Ascending aorta (tissue), 2 donors: ENCODE data around the gene PRRT3. TPM values are rescaled to one million over a fixed set of nuclear protein-coding genes. Genes with fewer than 3 reads are reported as not detected.
A peak's percentile ranks its signal among the peaks of the same experiment; 100 is the strongest.

Source experiments
- DNase-seq, 2 donors: peaks; one replicate each; pipeline ENCODE4 v3.0.0-alpha.2; 2019; ENCODE audit warnings: low spot score in 2 of 2
- H3K27ac ChIP-seq, 2 donors: fragments of 200-600 bp; sonication (generic); one replicate each; pipeline ENCODE4 v1.5.1; 2016 to 2017; ENCODE audit warnings: mild to moderate bottlenecking in 1 of 2
- H3K27me3 ChIP-seq: fragments of 200-600 bp; sonication (generic); one replicate; pipeline ENCODE4 v1.5.1; 2017
- H3K36me3 ChIP-seq, 2 donors: fragments of 200-600 bp; sonication (generic); one replicate each; pipeline ENCODE4 v1.5.1; 2016
- H3K4me1 ChIP-seq, 2 donors: fragments of 200-600 bp; sonication (generic); one replicate each; pipeline ENCODE4 v1.5.1; 2016 to 2017; ENCODE audit warnings: mild to moderate bottlenecking in 1 of 2
- H3K4me3 ChIP-seq, 2 donors: fragments of 200-600 bp; sonication (generic); one replicate each; pipeline ENCODE4 v1.5.1; 2016 to 2017; ENCODE audit warnings: mild to moderate bottlenecking in 1 of 2
- H3K9me3 ChIP-seq, 2 donors: fragments of 200-600 bp; sonication (generic); one replicate each; pipeline ENCODE4 v1.5.1; 2016
- CTCF ChIP-seq, 3 experiments: fragments of 200-600 bp in 2 of 3; fragments of 450-650 bp in 1 of 3; sonication (generic) in 2 of 3; IDR thresholded peaks; one replicate each; pipeline ENCODE4 v1.5.1; 2016 to 2019; ENCODE audit warnings: antibody characterized with exemption in 3 of 3, mild to moderate bottlenecking in 1 of 3, moderate library complexity in 1 of 3
- intact Hi-C: fragments of 100-400 bp; cut with DNase I; formaldehyde crosslinking; loops from one replicate; pipeline ENCODE4 v1.15.1; 2023
- total RNA-seq: library from RNA; depleted of rRNA; stranded (reverse); fragments of >200 nt; gene quantifications from one replicate; pipeline ENCODE4 v1.1.0, GENCODE V29; 2016

The PRRT3 gene
- total RNA-seq, 1 donor from 2014 or later, result 1.1 TPM

DNA sequence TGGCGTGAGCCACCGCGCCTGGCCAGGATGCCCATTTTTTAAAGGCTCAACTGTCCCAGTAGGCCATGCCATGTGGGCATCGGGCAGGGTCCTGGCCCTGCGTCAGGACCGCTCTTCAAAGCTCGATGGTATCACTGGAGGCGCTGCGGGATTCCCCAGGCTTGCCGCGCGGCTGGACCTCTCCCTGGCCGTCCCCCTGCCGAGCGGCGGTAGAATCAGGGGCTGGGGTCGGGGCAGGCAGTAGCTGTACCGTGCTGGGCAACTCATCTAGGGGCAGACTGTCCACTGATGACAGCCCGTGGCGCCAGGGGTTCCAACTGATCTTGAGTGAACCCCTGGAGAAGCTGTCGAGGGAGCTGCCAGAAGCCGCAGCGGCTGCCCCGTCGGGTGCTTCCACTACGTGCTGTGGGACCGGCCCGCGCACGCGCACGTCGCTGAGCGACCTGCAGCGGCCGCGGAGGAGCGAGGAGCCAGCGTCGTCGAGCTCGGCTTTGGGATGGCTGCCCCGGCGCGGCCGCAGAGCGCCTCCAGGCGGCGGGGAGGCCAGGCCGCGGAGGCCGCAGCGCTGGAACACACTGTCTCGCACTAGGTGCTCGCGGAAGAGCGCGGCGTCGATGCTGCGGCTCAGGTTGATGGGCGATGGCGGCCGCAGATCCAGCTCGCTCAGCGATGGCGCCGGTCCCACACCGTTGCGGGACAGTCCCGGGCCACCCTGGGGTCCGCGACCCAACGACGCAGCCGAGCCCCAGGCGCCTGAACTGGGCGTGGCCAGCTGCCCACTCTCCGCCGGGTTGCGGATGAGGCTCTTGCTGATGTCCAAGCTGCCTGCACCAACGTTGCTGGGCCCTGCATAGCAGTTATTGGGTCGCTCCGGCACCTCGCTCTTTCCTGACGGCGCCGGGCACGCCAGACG lies 5.8 kb downstream of the PRRT3 start:
- no peaks in the 10 kb centered on the region for H3K27me3 ChIP-seq
- H3K4me1 ChIP-seq, result peaks cover 5 to 7% of the 10 kb centered on the region in 2 donors
- intact Hi-C loops, result loop anchor here (1.0 to 2.0 kb wide), 6 partner anchors 13 to 168 kb away; partner anchors contain the start of genes ARPC4, BRK1, CRELD1 and JAGN1
- DNase-seq, result peak; percentile 65 to 93
- TF ChIP-seq CTCF (IDR thresholded peaks at IDR 0.05), result peak; percentile 63 to 88 (median 76)
- H3K4me3 ChIP-seq, result peak overlapping the region; percentile 76 to 80
- H3K36me3 ChIP-seq, result peaks cover 6 to 9% of the 10 kb centered on the region in 2 donors
- no peaks in the 10 kb centered on the region for H3K9me3 ChIP-seq
- peak overlapping the region; percentile 71 to 81 for H3K27ac ChIP-seq

- H3K9me3 ChIP-seq, result no peaks in the 10 kb centered on the region
- H3K4me1 ChIP-seq, result peaks cover 5 to 7% of the 10 kb centered on the region in 2 donors
- no peaks in the 10 kb centered on the region for H3K27me3 ChIP-seq
- intact Hi-C loops, result no loop called here
- H3K36me3 ChIP-seq, result peaks cover 14 to 15% of the 10 kb centered on the region in 2 donors
- no peak for TF ChIP-seq CTCF (IDR thresholded peaks at IDR 0.05)
- no peak for DNase-seq
- peak overlapping the region in 1 of 2 donors; percentile 81 for H3K27ac ChIP-seq
- H3K4me3 ChIP-seq, result peak overlapping the region in 1 of 2 donors; percentile 80
Observed at GRCh38 chr3:9945358-9945757, 6.8 kb downstream of the PRRT3 start.

- Histone ChIP-seq H3K36me3 (peaks cover 14 to 15% of the 10 kb centered on the region in 2 donors), H3K4me3 (no peak overlapping the region), H3K4me1 (peaks cover 5 to 7% of the 10 kb centered on the region in 2 donors), H3K9me3 (no peaks in the 10 kb centered on the region), H3K27me3 (no peaks in the 10 kb centered on the region), H3K27ac (no peak overlapping the region)
- intact Hi-C loops, result no loop called here
- DNase-seq, result no peak
- no peak for TF ChIP-seq CTCF (IDR thresholded peaks at IDR 0.05)
Observed at GRCh38 chr3:9944271-9944670, 7.9 kb downstream of the PRRT3 start.

- Histone ChIP-seq H3K4me1 (peaks cover 5 to 7% of the 10 kb centered on the region in 2 donors), H3K27me3 (no peaks in the 10 kb centered on the region), H3K9me3 (no peaks in the 10 kb centered on the region), H3K4me3 (no peak overlapping the region), H3K27ac (no peak overlapping the region), H3K36me3 (peaks cover 16 to 17% of the 10 kb centered on the region in 2 donors)
- no peak for DNase-seq
- TF ChIP-seq CTCF (IDR thresholded peaks at IDR 0.05), result no peak
- intact Hi-C loops, result no loop called here
Observed at GRCh38 chr3:9942934-9943690, 9.1 kb downstream of the PRRT3 start.

GRCh38 chr3:9942164-9942563 lies 10.0 kb downstream of the PRRT3 start:
- no peak for TF ChIP-seq CTCF (IDR thresholded peaks at IDR 0.05)
- no peak overlapping the region for H3K27ac ChIP-seq
- no peaks in the 10 kb centered on the region for H3K9me3 ChIP-seq
- intact Hi-C loops, result no loop called here
- H3K36me3 ChIP-seq, result peaks cover 26 to 27% of the 10 kb centered on the region in 2 donors
- H3K4me1 ChIP-seq, result no peaks in the 10 kb centered on the region
- no peaks in the 10 kb centered on the region for H3K27me3 ChIP-seq
- no peak overlapping the region for H3K4me3 ChIP-seq
- DNase-seq, result no peak
